GM18868 (cell line): Measurements from ENCODE around the gene NKX2-3.

Experiments used
- ATAC-seq: cut with Tn5 transposase; IDR thresholded peaks from one replicate; pipeline ENCODE4 v1.9.1; 2021; ENCODE audit warnings: mild to moderate bottlenecking, moderate library complexity; ENCODE audit not compliant: unreplicated experiment

NKX2-3 gene

GRCh38 chr10:99525897-99526296 lies 6.8 kb upstream of the NKX2-3 start:
- ATAC-seq = no peak

DNA sequence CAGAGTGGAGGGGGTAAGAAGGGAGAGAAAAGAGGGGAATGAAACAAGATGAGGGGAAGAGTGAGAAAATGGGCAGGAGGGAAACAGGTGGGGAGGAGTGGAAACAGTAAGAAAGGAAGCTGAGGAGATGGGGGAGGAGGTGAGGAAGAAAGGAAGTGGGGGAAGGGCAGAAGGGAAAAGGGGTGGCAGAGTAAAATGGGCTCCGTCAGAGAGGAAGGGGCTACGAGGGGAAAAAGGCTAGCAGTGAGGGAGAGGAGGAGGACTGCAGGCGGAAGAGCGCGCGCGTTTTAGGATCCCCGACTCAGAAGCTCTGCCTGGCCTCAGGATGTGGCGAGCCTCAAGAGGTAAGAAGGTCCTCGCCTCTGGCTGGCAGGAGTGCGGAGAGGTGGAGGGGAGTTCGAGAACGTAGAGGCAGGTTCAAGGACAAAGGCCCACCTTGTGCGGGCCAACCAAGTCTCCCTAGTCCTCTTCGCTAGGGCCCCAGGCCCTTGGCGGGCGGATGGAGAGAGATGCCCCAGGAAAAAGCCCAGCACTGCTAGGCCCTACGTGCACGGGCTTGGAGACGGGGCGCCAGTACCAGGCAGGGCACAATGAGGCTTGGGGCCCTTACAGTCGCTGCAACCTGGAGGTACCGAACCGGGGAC lies 5.8 kb upstream of the NKX2-3 start:
- ATAC-seq = no peak

- no peak for ATAC-seq
Observed at GRCh38 chr10:99527526-99528493, 4.9 kb upstream of the NKX2-3 start.

DNA sequence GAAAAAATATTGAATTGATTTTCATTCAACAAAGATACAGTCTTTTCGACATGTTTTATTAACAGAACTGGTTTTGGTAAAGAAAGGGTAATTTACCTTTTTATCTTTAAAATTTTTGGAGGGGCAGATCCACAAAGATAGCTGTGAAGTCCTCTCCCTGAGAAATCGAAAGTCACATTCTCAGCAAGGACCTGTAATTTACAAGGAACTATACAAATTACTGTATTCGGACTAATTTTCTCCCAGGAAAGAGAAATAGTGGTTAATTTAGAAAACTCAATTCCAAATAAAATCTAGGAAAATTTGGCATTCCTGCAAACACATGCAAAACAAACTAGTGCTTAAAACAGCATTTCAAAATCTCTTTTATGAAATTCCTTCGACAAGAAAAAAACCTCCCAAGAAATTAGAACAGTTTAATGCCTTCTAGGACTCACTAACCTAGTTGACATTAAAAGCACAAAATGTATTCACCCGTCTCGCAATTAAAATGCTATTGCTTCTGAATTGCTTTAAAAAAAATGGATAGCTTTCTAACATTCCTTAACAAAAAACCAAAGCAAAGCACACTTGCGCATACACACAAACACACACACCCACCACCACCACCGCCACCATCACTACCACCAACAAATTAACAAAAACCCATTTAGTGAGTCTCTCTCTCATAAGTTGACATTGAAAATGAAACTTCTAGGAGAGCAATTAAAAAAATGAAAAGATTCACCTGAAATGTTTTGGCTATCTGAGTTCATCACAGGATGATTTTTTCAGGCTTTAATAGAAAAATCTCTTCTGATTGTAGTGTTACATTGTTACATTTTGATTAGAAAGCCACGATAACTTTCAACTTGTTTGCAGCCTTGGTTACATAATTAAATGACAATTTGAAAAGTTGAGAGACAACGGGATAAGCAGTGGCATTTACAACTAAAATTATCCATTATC lies 4.0 kb upstream of the NKX2-3 start:
- ATAC-seq = no peak

DNA sequence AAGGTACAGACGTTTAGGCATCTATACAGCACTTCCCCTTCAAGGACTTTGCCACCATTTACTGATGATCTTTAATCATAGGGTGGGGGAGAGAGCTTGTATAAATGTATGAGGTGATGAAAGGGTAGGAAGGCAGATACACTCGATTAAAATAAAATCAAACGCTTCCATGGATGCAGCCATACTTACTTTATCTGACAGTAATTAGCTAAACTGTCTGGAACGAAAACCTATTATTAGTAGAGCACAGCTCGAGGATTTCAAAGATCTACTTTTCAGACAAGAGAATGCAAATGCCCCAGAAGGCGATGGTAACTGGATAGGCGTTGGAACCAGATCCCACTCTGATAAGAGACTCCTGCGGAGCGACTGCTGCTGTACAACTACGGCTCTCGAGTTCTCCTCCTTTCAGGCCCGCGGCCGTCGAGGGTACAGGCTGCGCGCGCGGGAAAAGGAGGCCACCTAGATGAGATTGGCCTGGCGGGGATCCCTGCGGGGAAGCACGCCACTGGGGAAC lies 3.1 kb upstream of the NKX2-3 start:
- ATAC-seq = no peak

DNA sequence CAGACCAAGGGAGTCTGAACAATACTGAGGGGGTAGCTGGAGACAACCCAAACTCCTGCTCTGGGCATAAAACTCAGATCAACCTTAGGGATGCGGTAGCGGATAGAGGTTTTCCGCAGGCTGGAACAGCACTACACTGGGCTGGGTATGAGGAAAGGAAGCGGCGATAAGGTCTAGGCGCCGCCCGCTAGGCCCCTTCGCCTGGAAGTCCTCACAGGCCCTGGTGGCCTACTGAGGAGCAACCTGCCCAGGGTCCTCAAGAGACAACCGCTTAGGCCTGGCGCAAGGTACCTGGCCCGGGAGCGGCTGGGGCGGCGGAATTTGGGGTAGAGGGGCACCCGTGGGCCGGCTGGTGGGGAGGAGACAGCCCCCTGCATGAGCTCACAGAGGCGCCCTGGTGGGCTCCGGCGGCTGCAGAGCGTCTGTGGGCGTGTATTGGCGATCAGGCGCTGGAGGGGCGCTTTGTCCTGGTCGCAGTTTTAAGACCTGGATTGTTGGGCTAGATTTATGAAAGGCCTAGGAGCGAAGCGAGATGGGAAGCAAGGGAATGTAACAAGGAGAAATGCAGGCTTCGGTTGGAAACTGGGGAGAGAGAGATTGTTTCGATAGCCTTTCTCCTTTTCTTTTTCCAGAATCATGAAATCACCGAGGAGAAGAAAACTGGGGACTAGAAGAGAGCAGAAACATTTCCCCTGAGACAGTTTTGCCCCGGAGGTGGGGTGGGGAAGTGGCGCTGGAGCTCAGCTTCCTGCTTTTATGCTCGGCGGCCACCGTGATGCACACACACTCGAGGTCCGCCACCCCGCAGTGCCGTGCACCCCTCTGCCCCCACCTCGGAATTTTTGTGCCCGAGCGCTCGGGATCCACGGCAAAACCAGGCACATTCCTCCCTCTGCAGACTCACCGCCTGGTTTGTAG lies 2.4 kb upstream of the NKX2-3 start:
- no peak for ATAC-seq

DNA sequence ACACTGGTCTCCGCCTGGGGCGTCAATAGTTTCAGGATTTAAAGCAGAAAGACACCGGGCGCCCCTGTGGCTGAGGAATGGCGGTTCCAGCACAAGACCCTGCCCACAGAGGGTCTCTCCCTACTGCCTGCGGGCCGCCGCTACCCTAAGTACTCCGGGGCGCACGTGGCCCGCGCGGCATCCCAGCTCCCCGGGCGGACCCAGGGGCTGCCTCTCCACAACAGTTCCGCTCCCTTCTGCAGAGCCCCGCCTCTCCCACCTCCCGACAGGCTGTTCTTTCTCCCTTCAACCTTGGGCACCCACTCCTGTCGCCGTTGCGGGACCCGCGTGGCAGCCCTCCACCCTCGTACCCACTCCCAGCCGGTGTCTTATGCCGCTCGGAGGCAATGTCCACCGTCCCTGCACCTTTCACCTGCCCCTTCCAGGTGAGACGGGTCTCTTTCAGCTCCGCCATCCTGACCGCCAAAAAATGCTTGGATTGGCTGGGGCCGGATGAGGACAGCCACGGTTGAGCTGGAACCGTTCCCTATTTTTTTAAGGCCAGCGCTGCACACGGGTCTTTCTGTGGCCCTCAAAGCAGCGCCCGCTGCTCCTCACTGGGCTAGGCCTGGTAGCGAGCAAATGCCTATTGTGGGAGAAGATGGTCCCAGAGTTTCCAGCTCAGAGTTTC lies 1.6 kb upstream of the NKX2-3 start:
- no peak for ATAC-seq

DNA sequence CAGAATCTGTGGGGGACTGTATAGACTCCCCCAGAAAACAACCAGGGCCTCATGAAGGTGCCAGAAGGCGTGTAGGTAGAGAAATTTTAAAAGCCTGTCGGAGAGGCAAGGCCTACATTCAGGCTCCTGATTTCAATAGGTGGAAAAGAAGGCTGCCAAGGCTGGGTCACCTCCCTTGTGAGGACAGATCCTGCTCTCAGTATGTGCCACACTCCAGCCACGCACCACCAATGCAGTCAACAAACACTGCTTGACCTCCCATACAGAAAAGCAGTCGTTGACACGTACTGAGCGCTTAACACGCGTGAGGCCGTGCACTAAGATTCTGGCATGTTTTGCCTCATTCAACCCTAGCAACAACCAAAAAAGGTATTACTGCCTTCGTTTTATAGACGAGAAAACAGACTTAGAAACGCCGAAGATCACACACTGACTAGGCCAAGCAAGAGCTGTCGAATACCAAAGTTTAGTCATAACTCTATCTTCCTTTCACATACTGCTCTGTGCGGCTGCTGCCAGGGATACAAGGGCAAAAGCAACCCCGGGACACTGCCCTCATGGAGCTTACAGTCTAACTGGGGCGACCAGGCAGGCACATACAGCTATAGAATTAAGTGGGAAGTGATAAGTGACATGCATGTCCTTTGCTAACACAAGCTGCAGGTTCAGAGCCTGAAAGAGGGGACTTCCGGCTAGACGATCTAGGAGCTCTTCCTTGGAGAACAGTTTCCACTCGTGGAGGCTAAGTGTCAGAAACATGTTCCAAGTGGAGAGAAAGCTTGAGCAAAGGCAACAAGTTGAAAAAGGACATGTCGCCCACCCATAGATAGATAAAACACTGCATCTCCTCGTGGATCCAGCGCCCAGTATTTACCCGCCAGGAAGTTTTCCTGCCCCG lies 797 bp upstream of the NKX2-3 start:
- no peak for ATAC-seq

- no peak for ATAC-seq
Observed at GRCh38 chr10:99533496-99534449, 1.0 kb downstream of the NKX2-3 start.

GRCh38 chr10:99534450-99534938 lies 1.8 kb downstream of the NKX2-3 start:
- ATAC-seq = no peak

- no peak for ATAC-seq
Observed at GRCh38 chr10:99534939-99535763, 2.4 kb downstream of the NKX2-3 start.

DNA sequence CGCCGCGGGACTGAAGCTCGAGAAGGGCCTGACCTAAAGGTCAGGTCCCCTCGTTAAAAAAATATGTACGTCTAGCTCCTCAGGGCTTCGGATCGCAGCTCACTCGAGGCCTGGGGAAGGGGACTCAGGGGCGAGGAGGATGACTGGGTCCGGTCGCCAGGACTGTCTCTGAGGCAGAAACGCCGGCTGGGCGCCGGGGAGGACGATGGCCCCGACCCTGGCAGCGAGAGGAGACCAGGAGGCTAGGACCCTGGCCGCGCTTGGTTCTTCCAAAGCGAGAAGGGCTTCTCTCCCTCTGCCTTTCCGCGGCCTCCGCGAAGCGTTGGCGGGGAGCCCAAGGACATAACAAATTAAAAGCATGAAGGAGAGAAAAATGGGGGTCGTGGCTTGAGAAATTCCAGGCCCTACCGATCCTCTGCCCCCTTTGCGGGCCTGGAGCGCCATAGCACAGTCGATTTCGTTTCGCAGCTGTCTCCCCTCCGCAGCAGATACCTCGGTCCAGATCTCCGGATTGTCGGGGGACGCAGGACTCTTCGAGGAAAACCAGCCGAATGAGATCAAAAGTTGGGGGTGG lies 3.1 kb downstream of the NKX2-3 start:
- ATAC-seq = no peak

DNA sequence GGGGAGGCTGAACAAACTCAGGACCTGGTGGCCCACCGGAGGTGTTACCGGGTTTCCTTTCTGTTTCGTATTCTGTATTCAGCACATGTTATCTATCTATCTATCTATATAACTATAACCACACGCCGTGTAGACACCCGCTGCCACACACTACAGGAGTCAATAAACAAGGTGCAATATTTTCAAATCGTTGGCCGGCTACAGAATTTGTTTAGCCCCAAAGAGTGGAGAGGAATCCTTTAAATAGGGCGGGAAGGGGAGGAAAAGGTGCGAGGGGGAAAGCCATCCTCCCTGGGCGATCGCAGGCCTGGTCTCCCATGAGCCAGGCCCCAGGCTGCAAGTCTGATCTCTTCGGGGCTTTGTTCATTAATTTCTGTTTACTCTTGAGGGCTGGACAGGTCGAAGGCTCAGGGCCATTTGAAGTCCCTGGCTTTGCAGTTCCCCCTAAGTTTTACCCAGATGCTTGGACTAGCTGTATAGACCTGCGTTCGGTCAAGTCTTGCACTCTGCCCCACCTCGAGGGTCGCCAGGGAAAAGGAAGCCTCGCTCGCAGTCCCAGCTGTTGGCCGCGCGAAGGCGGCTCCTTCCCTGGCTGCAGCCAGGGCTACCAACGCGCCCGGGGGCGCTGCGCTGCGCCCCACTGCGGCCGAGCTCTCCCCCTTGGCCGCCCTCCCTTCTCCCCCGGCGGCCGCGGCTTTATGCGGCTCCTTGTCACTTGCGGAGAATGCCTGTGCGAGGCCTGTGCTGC lies 3.8 kb downstream of the NKX2-3 start:
- ATAC-seq = no peak

DNA sequence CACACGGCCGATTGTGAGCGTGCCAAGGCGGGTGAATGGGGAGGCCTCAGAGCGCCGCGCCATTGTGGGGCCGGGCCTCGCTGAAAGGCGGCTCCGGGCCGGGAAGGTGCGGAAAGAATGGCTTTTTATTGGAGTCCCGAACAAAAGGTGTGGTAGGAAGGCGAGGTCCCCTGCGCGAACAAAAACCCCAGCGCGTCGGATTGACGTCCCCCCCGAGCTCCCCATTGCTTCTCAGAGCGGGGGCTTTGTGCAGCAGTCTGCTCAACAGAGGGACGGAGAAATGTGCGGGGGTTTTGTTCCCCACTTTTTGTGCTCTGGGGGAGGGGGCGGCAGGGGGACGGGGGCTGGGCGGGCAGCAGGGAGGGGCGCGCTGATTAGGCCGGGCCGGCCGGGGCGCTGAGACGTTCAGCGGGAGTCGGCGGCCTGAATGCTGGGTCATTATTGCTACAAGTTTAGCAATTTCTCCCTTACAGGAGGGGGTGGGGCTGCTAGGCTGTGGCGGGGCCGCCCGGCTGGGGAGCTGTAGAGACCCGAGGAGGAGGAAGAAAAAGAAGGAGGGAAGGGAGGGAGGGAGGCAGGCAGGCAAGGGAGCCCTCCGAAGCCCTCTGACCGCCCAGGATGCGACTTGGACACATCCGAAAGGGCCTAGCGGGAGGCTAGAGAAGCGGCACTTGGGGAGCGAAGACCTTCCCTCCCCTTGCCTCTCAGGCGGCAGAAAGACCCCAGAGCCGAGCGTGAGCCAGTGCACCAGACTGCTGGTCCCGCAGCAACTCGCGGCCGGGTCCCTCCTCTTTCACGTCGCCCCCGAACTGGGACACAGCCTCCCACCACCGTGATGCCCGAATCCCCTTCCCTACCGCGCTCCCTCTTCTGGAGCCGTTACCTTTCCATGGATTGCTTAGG lies 4.6 kb downstream of the NKX2-3 start:
- ATAC-seq = no peak
